Skin of body (tissue), 2 donors: ENCODE results near the gene RPS6KA2. TPM values are rescaled to one million over a fixed set of nuclear protein-coding genes. Genes with fewer than 3 reads are reported as not detected.
"Not testable (repeated sequence)": the region's sequence is repeated elsewhere in the genome, so short reads cannot be mapped to it uniquely, and the experiment has no call there.

Experiments used
- DNase-seq: peaks from one replicate; lab custom pipeline; 2025; lab: John Stamatoyannopoulos, UW
- total RNA-seq: library from RNA; depleted of rRNA; stranded (reverse); fragments of >200 nt; gene quantifications from one replicate; pipeline ENCODE4 v1.2.3, GENCODE V29; 2014

The RPS6KA2 gene
- total RNA-seq, 1 donor from 2014 or later = 11.7 TPM

- DNase-seq = peak; percentile 43
Observed at GRCh38 chr6:166383802-166384363, 243.2 kb downstream of the RPS6KA2 start.

- peak; percentile 94 for DNase-seq
Observed at GRCh38 chr6:166382933-166383801, 243.9 kb downstream of the RPS6KA2 start, which contains the start of gene MPC1. MPC1 (minus strand) TSS chr6:166382940; CDS start chr6:166382876, 64 bp downstream.

- no peak for DNase-seq
Observed at GRCh38 chr6:166382500-166382932, 244.5 kb downstream of the RPS6KA2 start.

- peak; percentile 11 for DNase-seq
Observed at GRCh38 chr6:166381733-166382499, 245.1 kb downstream of the RPS6KA2 start.

- DNase-seq = no peak
Observed at GRCh38 chr6:166381381-166381732, 245.7 kb downstream of the RPS6KA2 start.

- no peak for DNase-seq
Observed at GRCh38 chr6:166379800-166380199, 247.3 kb downstream of the RPS6KA2 start.

- no peak for DNase-seq
Observed at GRCh38 chr6:166379103-166379586, 247.9 kb downstream of the RPS6KA2 start.

- DNase-seq = no peak
Observed at GRCh38 chr6:166377721-166378120, 249.3 kb downstream of the RPS6KA2 start.

- no peak for DNase-seq
Observed at GRCh38 chr6:166375013-166375412, 252.0 kb downstream of the RPS6KA2 start.

- DNase-seq = no peak
Observed at GRCh38 chr6:166370489-166370888, 256.6 kb downstream of the RPS6KA2 start.

GRCh38 chr6:166369782-166370181 lies 257.3 kb downstream of the RPS6KA2 start:
- no peak for DNase-seq

- no peak for DNase-seq
Observed at GRCh38 chr6:166366921-166367320, 260.1 kb downstream of the RPS6KA2 start.

- DNase-seq = no peak
Observed at GRCh38 chr6:166365806-166366205, 261.2 kb downstream of the RPS6KA2 start.

- DNase-seq = no peak
Observed at GRCh38 chr6:166365221-166365620, 261.8 kb downstream of the RPS6KA2 start.

- DNase-seq = no peak
Observed at GRCh38 chr6:166364456-166364855, 262.6 kb downstream of the RPS6KA2 start.

GRCh38 chr6:166362427-166362826 lies 264.6 kb downstream of the RPS6KA2 start:
- DNase-seq = not testable (repeated sequence)

- DNase-seq = no peak
Observed at GRCh38 chr6:166361077-166361429, 266.0 kb downstream of the RPS6KA2 start.

GRCh38 chr6:166360243-166361076 lies 266.6 kb downstream of the RPS6KA2 start:
- DNase-seq = no peak
